ENCODE data around the gene RBM47.
"Not testable (repeated sequence)": the region's sequence is repeated elsewhere in the genome, so short reads cannot be mapped to it uniquely, and the experiment has no call there.

RBM47 gene

DNA sequence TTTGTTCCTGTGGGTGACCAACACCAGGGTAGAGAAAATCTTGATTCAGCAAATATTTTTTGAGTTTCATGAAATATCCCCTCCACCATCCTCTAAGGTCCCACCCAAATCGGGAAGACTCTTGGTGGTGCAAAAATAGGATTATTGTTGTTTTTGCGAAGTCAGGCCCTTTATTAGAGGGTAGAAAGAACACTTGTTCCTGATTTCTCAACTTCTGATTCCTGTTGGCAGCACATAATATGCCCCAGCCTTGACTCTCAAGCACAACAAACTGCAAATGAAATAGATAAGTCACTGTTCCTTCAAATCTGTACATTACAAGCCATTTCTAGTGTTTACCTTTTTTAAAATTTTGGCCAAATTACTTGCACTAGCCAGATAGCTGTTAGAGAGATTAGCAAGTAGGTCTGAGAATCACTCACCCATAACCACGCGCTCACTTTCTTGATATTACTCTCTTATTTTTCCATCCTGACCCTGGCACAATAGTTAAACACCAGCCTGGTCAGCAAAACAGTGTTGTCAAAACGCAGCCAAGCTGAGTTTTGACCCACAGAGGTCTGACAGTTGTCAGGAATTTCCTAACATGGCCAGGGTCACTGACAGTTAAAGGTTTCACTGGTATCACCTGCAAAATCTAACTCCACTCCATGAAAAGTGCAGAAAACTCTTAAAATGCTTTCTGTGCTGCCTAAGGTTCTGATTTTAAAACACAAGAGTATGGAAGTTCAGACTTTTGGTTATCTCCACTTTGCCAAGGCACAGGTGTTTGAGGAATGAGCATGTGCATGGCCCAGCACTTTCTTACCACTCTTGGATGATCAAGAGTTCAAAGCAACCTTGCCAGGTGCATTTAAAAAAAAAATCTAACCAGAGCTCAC is 69.8 kb downstream of the RBM47 start:
- no peak for DNase-seq

DNA sequence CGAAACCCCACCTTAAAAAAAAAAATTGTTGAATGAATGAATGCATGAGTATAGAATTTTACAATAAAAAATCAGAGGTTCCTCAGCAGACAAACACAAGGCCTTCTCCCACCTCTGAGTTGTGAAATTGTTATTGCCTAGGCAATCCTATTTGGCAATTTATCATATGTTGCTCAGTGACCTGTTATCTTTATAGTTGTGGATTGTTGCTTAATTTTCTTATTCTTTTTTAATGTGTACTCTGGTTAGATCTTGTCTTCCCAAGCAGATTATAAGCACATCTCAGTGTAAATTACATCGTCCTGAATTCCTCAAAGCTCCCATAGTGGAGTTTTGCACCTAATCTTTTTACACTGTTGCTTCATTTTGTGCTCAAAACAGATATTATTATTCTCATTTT is 71.9 kb downstream of the RBM47 start:
- no peak for DNase-seq

DNA sequence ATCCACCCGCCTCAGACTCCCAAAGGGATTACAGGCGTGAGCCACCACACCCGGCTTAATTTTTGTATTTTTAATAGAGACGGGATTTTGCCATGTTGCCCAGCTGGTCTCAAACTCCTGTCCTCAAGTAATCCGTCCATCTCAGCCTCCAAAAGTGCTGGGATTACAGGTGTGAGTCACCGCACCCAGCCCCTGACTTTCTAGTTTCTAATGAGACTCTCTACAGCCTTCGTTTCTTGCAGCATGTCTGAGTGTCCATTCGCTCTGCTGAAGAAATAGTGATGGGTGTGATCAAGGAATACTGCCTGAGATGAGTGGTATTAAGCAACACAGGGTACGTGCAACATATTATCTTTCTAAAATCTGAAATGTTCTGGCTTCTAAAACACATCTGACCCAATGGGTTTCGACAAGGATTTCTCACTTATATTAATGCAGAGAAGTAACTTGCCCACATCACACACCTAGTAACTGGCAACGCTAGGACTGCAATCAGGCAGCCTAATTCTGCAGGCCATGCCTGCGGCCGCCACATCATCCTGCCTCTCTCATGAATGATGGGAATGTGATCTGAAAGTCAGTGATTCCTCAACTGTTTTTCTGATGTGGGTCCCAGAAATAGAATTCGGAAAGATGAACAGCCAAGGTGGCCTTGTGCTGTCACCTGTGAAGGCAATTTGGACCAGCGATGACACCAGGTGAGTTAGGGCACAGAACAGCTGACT is 74.3 kb downstream of the RBM47 start:
- no peak for DNase-seq

DNA sequence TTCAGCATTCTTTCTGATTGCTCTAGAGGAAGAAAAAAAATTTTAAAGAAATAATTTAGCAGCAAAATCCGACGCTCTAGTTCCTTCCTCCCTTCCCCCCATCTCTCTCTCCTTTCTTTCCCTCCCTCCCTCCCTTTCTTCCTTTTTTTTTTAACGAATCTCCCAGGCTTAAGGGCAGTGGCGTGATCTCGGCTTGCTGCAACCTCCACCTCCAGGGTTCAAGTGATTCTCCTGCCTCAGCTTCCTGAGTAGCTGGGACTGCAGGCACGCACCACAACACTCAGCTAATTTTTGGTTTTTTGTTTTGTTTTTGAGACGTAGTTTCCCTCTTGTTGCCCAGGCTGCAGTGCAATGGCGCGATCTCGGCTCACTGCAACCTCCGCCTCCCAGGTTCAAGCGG is 75.0 kb downstream of the RBM47 start:
- not testable (repeated sequence) for DNase-seq

DNA sequence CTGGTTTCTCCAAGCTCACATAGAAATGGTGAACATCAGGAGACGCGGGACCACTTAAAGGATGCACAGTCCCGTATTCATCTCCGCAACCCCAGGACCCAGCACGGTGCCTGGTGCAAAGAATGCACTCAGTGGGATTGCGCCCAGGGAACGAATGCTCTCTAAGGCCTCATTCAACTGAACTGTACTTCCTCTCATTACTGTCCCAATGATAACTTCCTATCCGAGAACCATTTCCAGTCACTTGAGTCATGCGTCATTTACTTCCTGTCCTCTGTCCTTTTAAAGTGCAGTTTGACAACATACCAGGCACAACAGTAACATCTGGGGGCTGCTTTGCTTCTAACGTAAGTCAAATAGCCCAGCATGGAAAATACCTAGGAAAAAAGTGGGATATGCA is 75.7 kb downstream of the RBM47 start:
- DNase-seq: no peak

DNA sequence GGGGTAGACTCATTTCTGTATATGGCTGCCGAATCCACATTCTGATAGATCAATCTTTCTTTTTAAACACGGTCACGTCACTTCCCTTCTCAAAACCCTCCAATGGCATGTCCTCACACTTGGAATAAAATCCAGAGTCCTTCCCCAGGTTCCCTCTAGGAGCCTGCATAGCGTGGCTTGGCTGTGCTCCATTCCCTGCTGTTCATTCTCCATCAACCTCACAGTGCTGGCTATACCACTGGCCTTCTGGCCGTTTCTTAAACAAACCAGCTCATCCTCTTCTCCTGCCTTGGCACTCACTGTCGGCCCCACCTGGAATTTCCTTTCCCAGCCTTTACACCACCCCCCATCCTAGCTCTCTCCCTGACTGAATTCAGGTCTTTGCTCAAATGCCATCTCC is 77.1 kb downstream of the RBM47 start:
- peak; percentile 19 for DNase-seq

DNA sequence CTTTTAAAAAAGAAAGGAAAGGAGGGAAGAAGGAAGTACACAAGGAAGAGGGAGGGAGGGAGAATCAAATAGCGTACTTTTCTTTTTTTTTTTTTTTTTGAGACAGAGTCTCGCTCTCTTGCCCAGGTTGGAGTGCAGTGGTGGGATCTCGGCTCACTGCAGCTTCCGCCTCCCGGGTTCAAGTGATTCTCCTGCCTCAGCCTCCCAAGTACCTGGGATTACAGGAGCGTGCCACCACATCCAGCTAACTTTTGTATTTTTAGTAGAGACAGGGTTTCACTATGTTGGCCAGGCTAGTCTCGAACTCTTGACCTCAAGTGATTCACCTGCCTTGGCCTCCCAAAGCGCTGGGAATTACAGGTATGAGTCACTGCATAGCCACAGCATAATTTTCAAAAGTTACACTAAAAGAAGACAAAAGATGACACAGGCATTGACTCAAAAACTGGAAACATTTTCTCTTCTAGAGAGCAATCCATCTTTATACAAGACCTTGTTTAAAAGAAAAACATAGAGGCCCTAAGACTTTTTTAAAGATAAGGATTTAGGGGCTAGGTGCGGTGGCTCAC is 78.0 kb downstream of the RBM47 start:
- not testable (repeated sequence) for DNase-seq

DNA sequence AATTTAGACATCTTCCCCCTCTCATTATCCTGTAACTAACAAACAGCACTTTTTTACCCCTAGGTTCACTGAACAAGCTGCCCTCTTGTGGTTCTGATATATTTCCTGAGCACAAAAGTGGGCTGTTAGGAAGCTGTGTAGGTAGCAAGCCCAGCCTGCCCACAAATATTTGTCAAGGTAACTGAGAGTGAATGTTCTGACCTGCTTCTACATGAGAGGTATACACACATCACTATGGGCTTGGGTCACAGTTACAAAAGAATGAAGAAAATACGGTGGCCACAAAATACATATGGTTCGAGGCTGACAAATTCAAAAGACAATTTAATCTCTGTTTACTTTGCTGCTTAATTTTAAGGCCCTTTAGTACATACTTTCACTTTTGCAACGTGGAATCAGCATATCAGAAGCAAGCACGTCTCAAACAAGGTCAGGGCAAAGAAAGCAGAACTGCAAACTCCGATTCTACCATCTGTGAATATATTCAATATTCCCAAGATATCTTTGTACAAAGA is 78.7 kb downstream of the RBM47 start:
- peak; percentile 56 for DNase-seq

DNA sequence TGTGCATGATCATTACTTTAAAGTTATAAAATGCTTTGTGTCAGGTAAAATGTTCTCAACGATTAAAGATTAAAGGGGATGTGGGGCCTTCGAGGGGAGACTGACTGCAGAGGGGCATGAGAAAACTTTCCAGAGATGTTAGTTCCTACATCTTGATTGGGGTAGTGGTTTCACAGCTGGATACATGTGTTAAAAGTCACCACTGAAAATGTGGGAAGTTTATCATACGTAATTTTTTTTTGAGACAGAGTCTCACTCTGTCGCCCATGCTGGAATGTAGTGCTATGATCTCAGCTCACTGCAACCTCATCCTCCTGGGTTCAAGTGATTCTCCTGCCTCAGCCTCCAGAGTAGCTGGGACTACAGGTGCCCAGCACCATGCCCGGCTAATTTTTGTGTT is 79.5 kb downstream of the RBM47 start:
- no peak for DNase-seq

DNA sequence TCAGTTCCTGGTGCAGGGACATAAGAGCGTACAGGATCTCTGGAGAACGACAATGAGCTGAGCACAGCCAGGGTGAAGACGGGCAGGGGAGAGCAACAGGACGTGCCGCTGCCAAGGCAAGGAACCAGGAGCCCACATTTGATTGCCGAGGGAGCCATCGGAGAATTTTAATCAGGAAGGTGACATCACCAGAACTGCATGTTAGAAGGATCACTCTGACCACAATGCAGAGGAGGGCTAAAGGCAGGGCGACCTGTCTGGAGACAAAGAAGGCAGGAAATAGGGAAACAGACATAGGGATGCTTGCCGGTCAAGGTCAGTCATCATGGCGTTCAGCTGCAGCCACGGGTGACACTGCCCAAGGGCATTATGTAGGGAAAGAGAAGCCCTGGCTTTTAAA is 81.4 kb downstream of the RBM47 start:
- DNase-seq: no peak

DNA sequence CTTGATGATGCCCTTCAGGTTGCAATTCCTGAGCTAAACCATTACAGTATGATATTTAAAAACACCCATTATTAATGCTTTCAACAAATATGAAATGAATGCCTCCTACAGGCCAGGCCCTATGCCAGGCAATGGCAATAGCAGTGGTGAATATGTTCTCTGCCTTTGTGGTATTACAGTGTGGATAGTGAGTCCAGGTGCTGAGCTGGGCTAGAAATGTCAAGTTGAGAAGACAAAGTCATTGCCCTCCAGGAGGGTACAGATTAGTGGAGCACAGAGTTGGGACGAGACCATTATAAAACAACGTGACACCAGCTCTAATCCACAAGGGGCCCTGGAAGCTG is 81.9 kb downstream of the RBM47 start:
- DNase-seq: no peak

DNA sequence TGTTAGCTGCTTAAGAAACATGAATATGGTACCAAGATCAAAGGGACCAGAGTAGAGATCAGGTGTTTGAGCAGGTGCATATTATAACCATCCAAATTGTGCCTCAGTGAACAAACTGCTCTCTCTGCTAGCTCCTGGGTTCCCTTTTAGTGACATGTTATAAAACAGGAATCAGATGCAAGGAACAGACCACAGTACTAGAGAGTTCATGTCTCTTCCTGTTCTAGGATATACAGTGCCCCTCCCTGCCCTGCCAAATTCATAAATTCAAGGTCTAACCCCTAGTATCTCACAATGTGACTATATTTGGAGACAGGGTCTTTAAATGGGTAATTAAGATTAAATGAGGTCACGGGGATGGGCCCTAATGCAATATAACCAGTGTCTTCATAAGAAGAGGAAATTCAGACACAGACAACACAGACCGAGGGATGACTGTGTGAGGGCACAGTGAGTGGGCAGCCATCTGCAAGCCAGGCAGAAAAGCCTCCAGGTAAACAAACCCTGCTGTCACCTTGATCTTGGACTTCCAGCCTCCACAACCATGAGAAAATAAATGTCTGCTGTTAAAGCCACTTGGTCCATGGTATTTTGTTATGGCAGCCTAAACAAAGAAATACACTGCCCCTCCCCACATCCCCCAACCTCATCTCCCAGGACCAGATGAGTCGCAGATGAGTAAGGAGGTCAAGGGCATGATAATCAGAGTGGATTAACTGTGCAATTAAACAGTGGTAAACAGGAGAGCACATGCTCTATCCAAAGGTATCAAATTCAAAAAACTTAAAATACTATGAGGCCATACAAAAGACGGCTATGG is 82.5 kb downstream of the RBM47 start:
- DNase-seq: peak; percentile 29

DNA sequence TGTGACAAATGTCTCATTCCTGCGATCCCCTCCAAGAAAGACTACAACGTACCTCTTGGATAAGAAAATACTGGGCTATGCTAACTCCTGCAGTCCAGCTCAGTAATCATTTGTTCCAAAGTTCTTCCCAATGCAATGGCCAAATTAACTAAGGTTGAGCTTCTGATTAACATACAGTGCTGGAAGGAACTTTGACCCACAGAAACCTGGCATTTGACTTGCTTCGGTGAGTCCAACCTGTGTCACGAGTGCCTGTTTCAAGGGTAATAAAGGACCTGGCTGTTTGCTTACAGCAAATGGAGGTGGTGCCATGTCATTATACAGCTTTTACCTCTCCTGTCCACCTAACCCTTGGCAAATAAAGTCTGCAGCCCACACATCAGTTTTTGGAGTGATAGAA is 83.2 kb downstream of the RBM47 start:
- DNase-seq: peak; percentile 32

DNA sequence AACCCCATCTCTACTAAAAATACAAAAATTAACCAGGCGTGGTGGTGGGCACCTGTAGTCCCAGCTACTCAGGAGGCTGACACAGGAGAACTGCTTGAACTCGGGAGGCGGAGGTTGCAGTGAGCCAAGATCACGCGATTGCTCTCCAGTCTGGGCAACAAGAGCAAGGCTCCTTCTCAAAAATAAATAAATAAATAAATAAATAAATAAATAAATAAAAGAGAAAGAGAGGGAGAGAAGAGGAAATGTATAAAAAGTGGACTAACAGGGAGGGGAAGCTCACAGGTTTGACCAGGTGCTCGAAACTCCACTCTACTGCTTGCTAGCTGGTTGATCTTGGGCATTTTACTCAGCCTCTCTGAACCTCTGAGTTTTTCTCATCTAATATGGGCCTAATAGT is 84.2 kb downstream of the RBM47 start:
- DNase-seq: not testable (repeated sequence)

DNA sequence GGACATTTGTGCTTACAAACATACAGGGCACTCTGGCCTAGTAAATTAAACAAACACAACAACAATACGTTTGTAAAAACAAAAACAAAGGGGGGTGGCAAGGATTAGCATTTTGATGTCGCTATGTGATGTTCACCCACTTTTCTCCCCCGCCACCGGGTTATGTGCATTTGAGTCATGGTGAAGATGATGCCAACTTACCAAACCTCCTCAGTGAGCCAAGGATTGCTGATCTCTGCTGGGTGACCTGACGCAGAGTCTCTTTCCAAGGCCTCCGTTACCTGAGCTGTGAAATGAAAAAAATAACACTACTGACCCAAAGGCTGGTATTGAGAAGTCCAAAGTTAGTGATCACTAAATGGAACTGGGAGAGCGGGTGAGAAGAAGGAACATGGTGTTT is 85.4 kb downstream of the RBM47 start:
- DNase-seq: no peak

DNA sequence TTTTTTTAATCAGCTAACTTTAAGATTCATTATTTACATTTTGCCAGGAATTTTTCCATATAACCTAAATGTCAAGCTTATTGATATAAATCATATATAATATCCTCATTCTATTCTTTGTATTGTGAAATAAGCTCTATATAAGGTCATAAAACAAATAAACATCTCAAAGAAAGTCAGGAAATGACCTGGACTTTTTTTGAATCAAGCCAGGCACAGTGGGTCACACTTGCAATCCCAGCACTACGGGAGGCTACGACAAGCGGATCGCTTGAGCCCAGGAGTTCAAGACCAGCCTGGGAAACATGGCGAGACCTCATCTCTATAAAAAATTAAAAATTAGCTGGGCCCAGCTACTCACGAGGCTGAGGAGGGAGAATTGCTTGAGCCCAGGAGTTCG is 88.9 kb downstream of the RBM47 start:
- no peak for DNase-seq

DNA sequence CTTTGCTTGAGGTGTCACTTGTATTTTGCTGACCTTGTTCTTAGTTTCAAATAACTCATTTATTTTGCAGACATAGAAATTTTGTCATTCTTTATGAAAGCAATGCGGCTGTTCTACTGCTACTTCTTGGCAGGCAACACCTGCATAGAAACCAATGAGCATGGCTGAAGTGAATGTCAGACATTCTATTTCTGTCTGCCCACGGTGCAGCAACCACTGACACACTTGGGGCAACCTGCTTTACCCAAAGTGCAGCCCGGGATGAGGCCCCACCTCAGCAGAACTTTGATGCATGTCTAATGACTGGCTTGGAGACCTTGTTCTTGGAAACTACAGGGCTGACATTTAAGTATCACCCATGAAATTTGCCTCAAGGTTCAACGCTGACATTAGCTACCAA is 93.6 kb downstream of the RBM47 start:
- DNase-seq: no peak

DNA sequence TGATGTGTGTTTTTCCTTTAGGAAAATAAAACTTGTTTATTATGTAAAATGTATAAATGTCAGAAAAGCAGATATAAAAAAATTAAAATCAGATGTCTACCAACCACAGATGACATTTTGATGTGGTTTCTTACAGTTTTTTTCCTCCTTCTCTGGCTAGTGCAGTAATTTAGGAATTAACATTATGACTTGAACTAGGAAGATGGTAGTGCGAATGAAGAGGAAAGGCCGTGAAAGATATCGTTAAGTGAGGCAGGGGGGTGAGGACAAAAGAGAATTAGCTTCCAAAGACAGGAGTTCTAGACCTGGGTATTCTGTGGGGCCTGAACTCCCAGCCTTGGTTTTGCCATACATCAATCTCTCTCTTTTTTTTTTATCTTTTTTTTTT is 98.0 kb downstream of the RBM47 start:
- no peak for DNase-seq

DNA sequence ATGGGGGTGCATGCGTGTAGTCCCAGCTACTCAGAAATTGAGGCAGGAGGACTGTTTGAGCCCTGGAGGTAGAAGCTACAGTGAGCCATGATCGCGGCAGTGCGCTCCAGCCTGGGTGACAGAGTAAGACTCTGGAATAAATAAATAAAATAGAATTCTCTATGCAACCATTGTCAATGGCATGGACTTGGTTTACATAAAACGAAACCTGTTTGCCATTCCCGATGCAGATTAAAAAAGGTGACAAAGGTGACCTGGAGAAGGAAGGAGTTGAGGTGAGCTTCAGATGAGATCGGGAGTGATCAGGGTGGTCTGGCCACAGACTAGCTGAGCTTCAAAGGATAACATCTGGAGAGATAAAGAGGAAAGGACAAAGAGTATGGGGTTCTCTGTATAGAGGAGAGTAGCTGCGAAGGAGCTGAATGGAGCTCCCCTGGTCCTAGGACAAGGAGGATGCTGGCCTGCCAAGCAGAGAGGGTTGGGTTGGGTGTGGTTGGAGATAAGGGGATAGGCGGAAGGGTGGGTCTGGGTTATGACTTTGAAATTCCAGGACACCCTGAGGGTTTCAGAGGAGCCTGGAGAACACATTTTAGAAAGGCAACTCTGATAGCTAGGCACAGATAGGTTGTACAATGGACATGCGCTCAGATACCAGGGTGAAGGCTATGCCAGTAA is 98.6 kb downstream of the RBM47 start:
- no peak for DNase-seq

DNA sequence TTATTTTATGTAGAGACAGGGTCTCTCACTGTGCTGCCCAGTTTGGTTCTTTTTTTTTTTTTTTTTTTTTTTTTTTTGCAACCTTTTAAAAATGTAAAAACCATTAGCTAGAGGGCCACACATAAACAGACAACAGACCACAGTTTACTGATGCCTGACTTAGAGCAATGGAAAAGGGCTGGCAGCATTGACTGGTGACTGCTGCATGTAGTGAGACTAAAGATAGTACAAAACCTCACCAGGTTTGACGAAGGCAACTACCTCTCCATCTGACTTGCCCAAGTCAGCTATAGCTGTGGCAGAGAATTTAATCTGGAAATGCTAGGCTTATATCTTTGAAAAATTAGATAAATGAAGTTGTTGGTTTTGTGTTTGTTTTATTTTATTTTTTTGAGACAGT is 102.9 kb downstream of the RBM47 start:
- no peak for DNase-seq

DNA sequence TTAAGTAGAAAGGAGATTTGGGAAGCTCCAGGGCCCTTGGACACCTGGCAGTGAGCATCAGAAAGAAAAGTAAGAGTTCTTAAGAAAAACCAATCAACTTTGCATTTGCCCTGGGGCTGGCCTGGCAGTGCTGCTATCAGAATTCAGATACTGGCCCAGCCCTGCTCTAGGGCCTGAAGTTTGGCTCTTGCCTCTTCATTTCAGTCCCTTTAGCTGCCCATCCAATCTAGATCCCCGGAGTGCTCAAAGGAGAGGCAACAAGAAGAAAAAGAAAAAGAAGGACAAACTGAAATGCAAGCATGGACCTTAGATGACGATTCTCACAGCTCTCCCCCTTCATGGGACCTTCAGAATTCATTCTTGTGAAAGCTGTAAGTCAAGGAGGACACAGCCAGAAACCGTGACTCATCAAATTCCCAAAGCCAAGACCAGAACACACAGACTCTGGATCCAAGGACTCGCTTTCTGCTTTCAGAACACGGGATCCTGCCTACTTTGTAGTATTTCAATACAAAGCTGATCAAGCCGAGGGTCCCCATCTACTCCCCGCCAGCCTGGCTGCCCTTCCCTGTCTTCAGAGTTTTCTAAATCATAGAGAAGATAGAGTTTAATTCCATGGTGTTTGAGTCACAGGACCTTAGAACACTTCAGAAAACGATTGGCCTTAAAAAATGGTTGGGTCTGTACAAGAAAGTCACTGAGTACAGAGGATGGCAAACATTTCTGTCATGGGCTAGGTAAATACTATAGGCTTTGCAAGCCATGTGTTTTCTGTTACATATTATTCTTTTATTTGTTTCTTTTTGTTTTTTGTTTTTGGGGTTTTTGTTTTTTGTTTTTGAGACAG is 103.7 kb downstream of the RBM47 start:
- no peak for DNase-seq

All from NCI-H69 (cell line).